ENCODE measurements around the gene MTMR12.
"Not testable (repeated sequence)": the region's sequence is repeated elsewhere in the genome, so short reads cannot be mapped to it uniquely, and the experiment has no call there.

MTMR12 gene

GRCh38 chr5:32303755-32304120 lies 9.0 kb downstream of the MTMR12 start:
- no peak for DNase-seq (ENCODE audit: low spot score)
- TF ChIP-seq CTCF (IDR thresholded peaks at IDR 0.05; ENCODE audit: borderline replicate concordance, control extremely low read depth, extremely low read depth, insufficient read depth, missing control alignments), result no peak
- in situ Hi-C loops (cut with MboI; ENCODE audit: low sequenced_read_pairs, unreplicated experiment), result no loop called here

- DNase-seq (ENCODE audit: low spot score), result no peak
Measured at GRCh38 chr5:32302835-32303754, 9.6 kb downstream of the MTMR12 start.

GRCh38 chr5:32301891-32302290 lies 10.8 kb downstream of the MTMR12 start:
- in situ Hi-C loops (cut with MboI; ENCODE audit: low sequenced_read_pairs, unreplicated experiment), result no loop called here
- no peak for DNase-seq (ENCODE audit: low spot score)
- no peak for TF ChIP-seq CTCF (IDR thresholded peaks at IDR 0.05; ENCODE audit: borderline replicate concordance, control extremely low read depth, extremely low read depth, insufficient read depth, missing control alignments)

More at GRCh38 chr5:32302835-32303754, 9.6 kb downstream of the MTMR12 start:
- no peak for TF ChIP-seq CTCF (IDR thresholded peaks at IDR 0.05; ENCODE audit: borderline replicate concordance, control extremely low read depth, extremely low read depth, insufficient read depth, missing control alignments)
- in situ Hi-C loops (cut with MboI; ENCODE audit: low sequenced_read_pairs, unreplicated experiment), result no loop called here

GRCh38 chr5:32299059-32299677 lies 13.6 kb downstream of the MTMR12 start:
- in situ Hi-C loops (cut with MboI; ENCODE audit: low sequenced_read_pairs, unreplicated experiment), result no loop called here
- no peak for DNase-seq (ENCODE audit: low spot score)

GRCh38 chr5:32298059-32298415 lies 14.7 kb downstream of the MTMR12 start:
- no peak for DNase-seq (ENCODE audit: low spot score)
- in situ Hi-C loops (cut with MboI; ENCODE audit: low sequenced_read_pairs, unreplicated experiment), result no loop called here
- TF ChIP-seq CTCF (IDR thresholded peaks at IDR 0.05; ENCODE audit: borderline replicate concordance, control extremely low read depth, extremely low read depth, insufficient read depth, missing control alignments), result no peak

More at GRCh38 chr5:32299059-32299677, 13.6 kb downstream of the MTMR12 start:
- TF ChIP-seq CTCF (IDR thresholded peaks at IDR 0.05; ENCODE audit: borderline replicate concordance, control extremely low read depth, extremely low read depth, insufficient read depth, missing control alignments), result no peak

- no peak for TF ChIP-seq CTCF (IDR thresholded peaks at IDR 0.05; ENCODE audit: borderline replicate concordance, control extremely low read depth, extremely low read depth, insufficient read depth, missing control alignments)
- no peak for DNase-seq (ENCODE audit: low spot score)
- in situ Hi-C loops (cut with MboI; ENCODE audit: low sequenced_read_pairs, unreplicated experiment), result no loop called here
Measured at GRCh38 chr5:32297181-32298058, 15.3 kb downstream of the MTMR12 start.

- in situ Hi-C loops (cut with MboI; ENCODE audit: low sequenced_read_pairs, unreplicated experiment), result not testable (repeated sequence)
Measured at GRCh38 chr5:32295966-32296772, 16.6 kb downstream of the MTMR12 start.

More at GRCh38 chr5:32295966-32296772, 16.6 kb downstream of the MTMR12 start:
- not testable (repeated sequence) for DNase-seq (ENCODE audit: low spot score)

All from GM13976 (cell line).